ENCODE results near the gene MRPL49. TPM values are rescaled to one million over a fixed set of nuclear protein-coding genes. Genes with fewer than 3 reads are reported as not detected.

MRPL49 gene
- total and polyA plus RNA-seq, 2 of the 8 experiments (the other 6 are each of a cell fraction or from before 2014, with no cell fraction given), result 54.0 to 84.8 TPM

DNA sequence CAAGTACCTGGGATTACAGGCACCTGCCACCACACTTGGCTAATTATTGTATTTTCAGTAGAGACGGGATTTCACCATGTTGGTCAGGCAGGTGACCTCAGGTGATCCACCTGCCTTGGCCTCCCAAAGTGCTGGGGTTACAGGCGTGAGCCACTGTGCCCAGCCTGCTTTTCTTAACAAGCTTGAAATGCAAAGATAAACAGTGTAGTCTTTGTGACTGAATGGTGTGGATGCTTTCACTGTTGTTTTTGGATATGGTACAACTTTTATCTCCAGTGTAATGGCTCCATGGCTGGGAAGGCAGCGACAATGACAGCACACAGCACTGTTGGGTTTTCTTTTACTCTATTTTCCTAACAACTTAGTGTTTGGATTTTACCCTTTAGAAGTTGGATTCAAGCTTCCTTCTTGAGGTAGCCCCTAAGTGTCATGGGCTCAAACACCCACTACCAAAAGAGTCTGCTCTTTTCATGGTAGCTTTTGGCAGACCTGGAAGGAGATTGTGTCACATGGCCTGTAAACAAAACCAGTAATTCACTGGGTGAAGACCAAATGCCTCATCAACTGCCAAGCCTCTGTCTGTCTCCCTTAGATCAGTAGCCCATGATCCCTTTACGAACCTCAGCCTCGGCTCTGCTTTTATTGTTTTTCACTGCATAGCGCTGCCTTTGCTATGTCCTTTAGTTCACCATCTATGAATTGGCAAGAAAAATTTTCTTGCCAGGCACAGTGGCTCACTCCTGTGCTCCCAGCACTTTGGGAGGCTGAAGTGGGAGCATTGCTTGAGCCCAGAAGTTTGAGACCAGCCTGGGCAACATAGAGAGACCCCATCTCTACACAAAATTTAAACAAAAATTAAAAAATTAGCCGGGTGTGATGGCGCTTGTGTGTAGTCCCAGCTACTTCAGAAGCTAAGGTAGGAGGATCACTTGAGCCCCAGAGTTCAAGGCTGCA lies 19.7 kb upstream of the MRPL49 start:
- H4K8ac ChIP-seq (ENCODE audit: extremely low read depth, insufficient read depth, low read length), result no peak overlapping the region
- H2BK15ac ChIP-seq (ENCODE audit: low read length), result no peak overlapping the region
- H3K23ac ChIP-seq (ENCODE audit: insufficient read length), result no peak overlapping the region
- peaks cover 0 to 3% (median under 1%) of the 10 kb centered on the region in 4 experiments; a peak in 2 of 8 replicates for H3K36me3 ChIP-seq (ENCODE audit: control insufficient read depth in 2 of 4, insufficient read depth in 4 of 4, low read length in 3 of 4)
- no peak for TF ChIP-seq BACH1 (IDR thresholded peaks at IDR 0.05; ENCODE audit: low read length)
- TF ChIP-seq MAX (IDR thresholded peaks at IDR 0.05), result no peak
- no peak for TF ChIP-seq SP4 (IDR thresholded peaks at IDR 0.05; ENCODE audit: low read length)
- TF ChIP-seq RAD21 (IDR thresholded peaks at IDR 0.05 in 1 of 2, conservative IDR thresholded peaks at IDR 0.05 in 1 of 2; ENCODE audit: low read depth in 2 of 2, low read length in 2 of 2), result no peak
- no peak for TF ChIP-seq CREB1 (IDR thresholded peaks at IDR 0.05)
- TF ChIP-seq RBBP5 (IDR thresholded peaks at IDR 0.05; ENCODE audit: borderline replicate concordance, low read depth, low read length), result no peak
- TF ChIP-seq CBX5 (IDR thresholded peaks at IDR 0.05; ENCODE audit: low read depth, low read length), result no peak
- no peak overlapping the region for H4K5ac ChIP-seq (ENCODE audit: insufficient read length, low read depth, low read length)
- FAIRE-seq (no peak), DNase-seq (ENCODE audit: low read depth in 1 of 2, low spot score in 2 of 2) (no peak)
- no peak overlapping the region for H3K14ac ChIP-seq (ENCODE audit: insufficient read length)
- POLR2A ChIA-PET (ENCODE audit: partially characterized antibody), result interaction anchor here (1.2 to 3.7 kb wide), 9 partner anchors 10 to 30 kb away, joined by 3 to 31 read pairs (median 5); partner anchors contain the start of genes FAU, MRPL49, TM7SF2 and ZNHIT2
- H3K23me2 ChIP-seq (ENCODE audit: low read depth, low read length), result no peaks in the 10 kb centered on the region
- no peak overlapping the region for H3K4ac ChIP-seq (replicated peaks; ENCODE audit: insufficient read length, low read depth, low read length)
- H3K79me2 ChIP-seq (ENCODE audit: control insufficient read depth in 1 of 2, insufficient read depth in 2 of 2, low read length in 2 of 2), result peaks cover 0 to 6% of the 10 kb centered on the region in 2 experiments; a peak in 1 of 4 replicates
- no peak overlapping the region for H2BK20ac ChIP-seq (ENCODE audit: low read length)
- H3K4me1 ChIP-seq (replicated peaks in 1 of 4; ENCODE audit: control insufficient read depth in 3 of 4, insufficient read depth in 4 of 4, low read length in 3 of 4), result no peaks in the 10 kb centered on the region
- H3K27me3 ChIP-seq (replicated peaks in 1 of 4; ENCODE audit: control insufficient read depth in 3 of 4, extremely low read depth in 1 of 4, insufficient read depth in 3 of 4, low read length in 3 of 4), result no peaks in the 10 kb centered on the region
- no peak overlapping the region for H2AFZ ChIP-seq (ENCODE audit: low read length)
- CTCF ChIA-PET (ENCODE audit: partially characterized antibody), result interaction anchor here (1.0 to 1.8 kb wide), 7 partner anchors 8 to 57 kb away, joined by 3 to 11 read pairs (median 3); partner anchors contain the start of genes TM7SF2 and ZNHIT2
- no peak overlapping the region for H3K56ac ChIP-seq (replicated peaks; ENCODE audit: insufficient read length, low read depth, low read length)
- no peaks in the 10 kb centered on the region for H3K9me3 ChIP-seq (ENCODE audit: insufficient read depth in 2 of 2, low read depth in 1 of 2, low read length in 1 of 2)
- H3K9ac ChIP-seq (replicated peaks in 1 of 4; ENCODE audit: extremely low read depth in 1 of 4, low read depth in 3 of 4, low read length in 3 of 4), result no peak overlapping the region
- H2BK120ac ChIP-seq (replicated peaks; ENCODE audit: low read depth, low read length), result no peak overlapping the region
- WGBS, 2 experiments (ENCODE audit: extremely low coverage in 1 of 2, insufficient coverage in 1 of 2, insufficient read length in 1 of 2, insufficient replicate concordance in 2 of 2, low coverage in 1 of 2, low lambda C conversion rate in 2 of 2, missing lambda C conversion rate in 1 of 2), result 89% methylated on average over 8 of the region's 8 CpGs; no CpG with 5 or more reads in 1 of the 2 experiments
- H3K79me1 ChIP-seq (ENCODE audit: low read depth, low read length), result peaks cover 5% of the 10 kb centered on the region; the same call in 1 of the 2 replicates
- peaks cover 0 to 8% of the 10 kb centered on the region in 2 experiments for H4K20me1 ChIP-seq (replicated peaks in 1 of 2; ENCODE audit: control insufficient read depth in 1 of 2, insufficient read depth in 2 of 2, low read length in 2 of 2)
- H2BK12ac ChIP-seq (ENCODE audit: low read depth, low read length), result no peak overlapping the region
- no peak overlapping the region for H2BK5ac ChIP-seq (ENCODE audit: low read depth, low read length)
- H4K91ac ChIP-seq (replicated peaks; ENCODE audit: insufficient read length, low read length), result no peak overlapping the region
- no peak overlapping the region for H3K27ac ChIP-seq (ENCODE audit: low read depth, low read length)
- H3K18ac ChIP-seq (ENCODE audit: extremely low read depth, low read length), result no peak overlapping the region
- H2AK5ac ChIP-seq (ENCODE audit: low read depth, low read length), result no peak overlapping the region
- H3K4me2 ChIP-seq (ENCODE audit: insufficient read depth in 1 of 2, low read depth in 2 of 2, low read length in 2 of 2), result no peak overlapping the region
- H3K4me3 ChIP-seq (ENCODE audit: extremely low read depth in 1 of 4, insufficient read depth in 2 of 4, low read depth in 3 of 4, low read length in 4 of 4), result no peak overlapping the region

Data from H1 (cell line).